PC-3 (cell line): ENCODE data around the gene SYNGR3.

Experiments used
- EZH2 ChIP-seq: fragments of 300-600 bp; sonication (generic); IDR thresholded peaks from one replicate; pipeline ENCODE4 v1.6.1; 2017; ENCODE audit warnings: antibody characterized with exemption, mild to moderate bottlenecking, low read length; ENCODE audit not compliant: unreplicated experiment
- EZH2phosphoT487 ChIP-seq: fragments of 300-600 bp; sonication (generic); IDR thresholded peaks from 2 replicates; pipeline ENCODE4 v1.6.1; 2018; ENCODE audit warnings: mild to moderate bottlenecking, antibody characterized with exemption, low read length, borderline replicate concordance
- TF ChIP-seq, protein P1 (sequence below): fragments of 300-600 bp; sonication (generic); conservative IDR thresholded peaks from 2 replicates; pipeline ENCODE4 v1.5.1; 2017; ENCODE audit warnings: antibody characterized with exemption, low read depth, mild to moderate bottlenecking, low read length

- TF ChIP-seq EZH2phosphoT487 (0 out of 2 replicates have a peak, but pooled peaks have one; percentile 48), EZH2 (no peak)
- TF ChIP-seq, protein P1, sequence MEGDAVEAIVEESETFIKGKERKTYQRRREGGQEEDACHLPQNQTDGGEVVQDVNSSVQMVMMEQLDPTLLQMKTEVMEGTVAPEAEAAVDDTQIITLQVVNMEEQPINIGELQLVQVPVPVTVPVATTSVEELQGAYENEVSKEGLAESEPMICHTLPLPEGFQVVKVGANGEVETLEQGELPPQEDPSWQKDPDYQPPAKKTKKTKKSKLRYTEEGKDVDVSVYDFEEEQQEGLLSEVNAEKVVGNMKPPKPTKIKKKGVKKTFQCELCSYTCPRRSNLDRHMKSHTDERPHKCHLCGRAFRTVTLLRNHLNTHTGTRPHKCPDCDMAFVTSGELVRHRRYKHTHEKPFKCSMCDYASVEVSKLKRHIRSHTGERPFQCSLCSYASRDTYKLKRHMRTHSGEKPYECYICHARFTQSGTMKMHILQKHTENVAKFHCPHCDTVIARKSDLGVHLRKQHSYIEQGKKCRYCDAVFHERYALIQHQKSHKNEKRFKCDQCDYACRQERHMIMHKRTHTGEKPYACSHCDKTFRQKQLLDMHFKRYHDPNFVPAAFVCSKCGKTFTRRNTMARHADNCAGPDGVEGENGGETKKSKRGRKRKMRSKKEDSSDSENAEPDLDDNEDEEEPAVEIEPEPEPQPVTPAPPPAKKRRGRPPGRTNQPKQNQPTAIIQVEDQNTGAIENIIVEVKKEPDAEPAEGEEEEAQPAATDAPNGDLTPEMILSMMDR, result no peak
Measured at GRCh38 chr16:2008009-2008526, 18.3 kb downstream of the SYNGR3 start.
